ENCODE measurements around the gene CHRM4.

CHRM4 gene

GRCh38 chr11:46404476-46405017, 13.0 kb upstream of the CHRM4 start:
- in situ Hi-C loops (cut with HindIII; ENCODE audit: low sequenced_read_pairs): no loop called here

GRCh38 chr11:46402957-46403902, 11.7 kb upstream of the CHRM4 start:
- in situ Hi-C loops (cut with HindIII; ENCODE audit: low sequenced_read_pairs): no loop called here

- in situ Hi-C loops (cut with HindIII; ENCODE audit: low sequenced_read_pairs): no loop called here
These were observed 6.0 kb upstream of the CHRM4 start for GRCh38 chr11:46397526-46397925.

- in situ Hi-C loops (cut with HindIII; ENCODE audit: low sequenced_read_pairs): no loop called here
These were observed 2.2 kb upstream of the CHRM4 start for GRCh38 chr11:46393759-46394158.

GRCh38 chr11:46393231-46393616, 1.6 kb upstream of the CHRM4 start:
- in situ Hi-C loops (cut with HindIII; ENCODE audit: low sequenced_read_pairs): no loop called here

GRCh38 chr11:46392421-46393230, 1.1 kb upstream of the CHRM4 start:
- in situ Hi-C loops (cut with HindIII; ENCODE audit: low sequenced_read_pairs): no loop called here

GRCh38 chr11:46391186-46391577, 394 bp downstream of the CHRM4 start:
- in situ Hi-C loops (cut with HindIII; ENCODE audit: low sequenced_read_pairs): no loop called here

- in situ Hi-C loops (cut with HindIII; ENCODE audit: low sequenced_read_pairs): no loop called here
These were observed 1.0 kb downstream of the CHRM4 start for GRCh38 chr11:46390331-46391171.

GRCh38 chr11:46389450-46390330, 1.9 kb downstream of the CHRM4 start:
- in situ Hi-C loops (cut with HindIII; ENCODE audit: low sequenced_read_pairs): no loop called here

- in situ Hi-C loops (cut with HindIII; ENCODE audit: low sequenced_read_pairs): no loop called here
These were observed 2.7 kb downstream of the CHRM4 start for GRCh38 chr11:46388619-46389449.

GRCh38 chr11:46387919-46388618, 3.5 kb downstream of the CHRM4 start:
- in situ Hi-C loops (cut with HindIII; ENCODE audit: low sequenced_read_pairs): no loop called here

- in situ Hi-C loops (cut with HindIII; ENCODE audit: low sequenced_read_pairs): no loop called here
These were observed 4.1 kb downstream of the CHRM4 start for GRCh38 chr11:46387456-46387855.

GRCh38 chr11:46386674-46387073, 4.9 kb downstream of the CHRM4 start:
- in situ Hi-C loops (cut with HindIII; ENCODE audit: low sequenced_read_pairs): no loop called here

GRCh38 chr11:46386005-46386578, 5.5 kb downstream of the CHRM4 start:
- in situ Hi-C loops (cut with HindIII; ENCODE audit: low sequenced_read_pairs): no loop called here

GRCh38 chr11:46385169-46386004, 6.2 kb downstream of the CHRM4 start:
- in situ Hi-C loops (cut with HindIII; ENCODE audit: low sequenced_read_pairs): no loop called here

GRCh38 chr11:46383974-46384701, 7.4 kb downstream of the CHRM4 start:
- in situ Hi-C loops (cut with HindIII; ENCODE audit: low sequenced_read_pairs): loop anchor here (5.0 kb wide), 1 partner anchor 37 kb away; the partner anchor contains the start of gene DGKZ
